Hepatocyte (in vitro differentiated cells): ENCODE data around the gene DLGAP5.

Experiments used
- EZH2 ChIP-seq: fragments of 200-600 bp; sonication (generic); IDR thresholded peaks from 2 replicates; pipeline ENCODE4 v1.6.1; 2016; ENCODE audit warnings: antibody characterized with exemption, mild to moderate bottlenecking, borderline replicate concordance
- TF ChIP-seq, protein P1 (sequence below): fragments of 200-600 bp; sonication (generic); IDR thresholded peaks from 2 replicates; pipeline ENCODE4 v1.5.1; 2016; ENCODE audit warnings: antibody characterized with exemption, mild to moderate bottlenecking; ENCODE audit not compliant: poor library complexity

DNA sequence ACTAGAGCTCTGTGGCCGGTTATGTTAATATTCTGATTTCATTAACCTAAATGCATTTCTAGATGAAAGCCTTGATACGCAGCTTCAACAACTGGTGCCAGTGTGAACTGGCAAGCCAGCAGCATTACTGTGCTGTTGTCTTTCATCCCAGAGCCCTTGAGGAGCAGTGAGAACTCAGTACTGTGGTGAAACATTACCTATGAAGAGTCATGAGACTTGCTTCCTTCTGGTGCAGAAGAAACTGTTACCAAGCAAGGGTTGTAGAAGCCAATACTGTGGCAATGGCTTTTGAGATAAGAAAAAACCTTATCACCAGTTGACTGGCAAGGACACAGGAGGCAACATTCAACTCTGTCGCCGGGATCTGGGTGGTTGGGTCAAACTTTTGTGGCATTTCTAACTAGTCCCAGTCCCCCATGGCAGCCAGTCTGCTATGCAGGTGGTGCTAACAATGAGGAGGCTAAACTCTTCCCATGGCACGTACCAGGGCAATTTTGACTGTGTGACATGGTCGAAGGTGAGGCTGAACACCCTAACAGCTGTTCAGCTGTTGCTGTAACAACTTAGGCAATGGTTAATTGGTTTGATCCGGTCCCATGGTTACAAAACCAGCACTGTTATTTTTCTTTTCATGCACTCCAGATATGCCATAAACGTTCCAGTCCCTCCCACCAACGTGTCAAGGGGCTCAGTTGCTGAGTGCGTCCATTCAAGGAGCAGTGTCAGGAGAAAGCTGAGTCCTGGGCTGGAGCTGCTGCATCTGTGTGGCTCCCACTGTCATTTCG, 74.9 kb downstream of the DLGAP5 start:
- TF ChIP-seq EZH2 = no peak
- TF ChIP-seq, protein P1, sequence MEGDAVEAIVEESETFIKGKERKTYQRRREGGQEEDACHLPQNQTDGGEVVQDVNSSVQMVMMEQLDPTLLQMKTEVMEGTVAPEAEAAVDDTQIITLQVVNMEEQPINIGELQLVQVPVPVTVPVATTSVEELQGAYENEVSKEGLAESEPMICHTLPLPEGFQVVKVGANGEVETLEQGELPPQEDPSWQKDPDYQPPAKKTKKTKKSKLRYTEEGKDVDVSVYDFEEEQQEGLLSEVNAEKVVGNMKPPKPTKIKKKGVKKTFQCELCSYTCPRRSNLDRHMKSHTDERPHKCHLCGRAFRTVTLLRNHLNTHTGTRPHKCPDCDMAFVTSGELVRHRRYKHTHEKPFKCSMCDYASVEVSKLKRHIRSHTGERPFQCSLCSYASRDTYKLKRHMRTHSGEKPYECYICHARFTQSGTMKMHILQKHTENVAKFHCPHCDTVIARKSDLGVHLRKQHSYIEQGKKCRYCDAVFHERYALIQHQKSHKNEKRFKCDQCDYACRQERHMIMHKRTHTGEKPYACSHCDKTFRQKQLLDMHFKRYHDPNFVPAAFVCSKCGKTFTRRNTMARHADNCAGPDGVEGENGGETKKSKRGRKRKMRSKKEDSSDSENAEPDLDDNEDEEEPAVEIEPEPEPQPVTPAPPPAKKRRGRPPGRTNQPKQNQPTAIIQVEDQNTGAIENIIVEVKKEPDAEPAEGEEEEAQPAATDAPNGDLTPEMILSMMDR = no peak
